Suprapubic skin (tissue), 4 donors: ENCODE data around the gene LIPK. TPM values are rescaled to one million over a fixed set of nuclear protein-coding genes. Genes with fewer than 3 reads are reported as not detected.
"Not testable (repeated sequence)": the region's sequence is repeated elsewhere in the genome, so short reads cannot be mapped to it uniquely, and the experiment has no call there.

Experiments used
- DNase-seq, 2 donors: peaks; one replicate each; pipeline ENCODE4 v3.0.0-alpha.2; 2019; ENCODE audit warnings: low spot score in 2 of 2
- H3K27ac ChIP-seq: fragments of 200-600 bp; sonication (generic); one replicate; pipeline ENCODE4 v1.5.1; 2019
- H3K27me3 ChIP-seq: fragments of 200-600 bp; sonication (generic); one replicate; pipeline ENCODE4 v1.5.1; 2019
- H3K36me3 ChIP-seq: fragments of 200-600 bp; sonication (generic); one replicate; pipeline ENCODE4 v1.5.1; 2019
- H3K4me1 ChIP-seq: fragments of 200-600 bp; sonication (generic); one replicate; pipeline ENCODE4 v1.5.1; 2019
- H3K4me3 ChIP-seq: fragments of 200-600 bp; sonication (generic); one replicate; pipeline ENCODE4 v1.5.1; 2019; ENCODE audit warnings: mild to moderate bottlenecking
- H3K9me3 ChIP-seq: fragments of 200-600 bp; sonication (generic); one replicate; pipeline ENCODE4 v1.5.1; 2019
- EP300 ChIP-seq: sonication (generic); formaldehyde crosslinking; IDR thresholded peaks from one replicate; pipeline ENCODE4 v1.6.1; 2017; ENCODE audit warnings: antibody characterized with exemption
- POLR2A ChIP-seq, 2 donors: fragments of 450-650 bp; IDR thresholded peaks; one replicate each; pipeline ENCODE4 v1.6.1; 2017; ENCODE audit warnings: antibody characterized with exemption in 2 of 2, mild to moderate bottlenecking in 2 of 2, moderate library complexity in 2 of 2
- POLR2AphosphoS5 ChIP-seq, 3 donors: sonication (generic); formaldehyde crosslinking; IDR thresholded peaks; one replicate each; pipeline ENCODE4 v1.6.1; 2017; ENCODE audit warnings: antibody characterized with exemption in 3 of 3
- WGBS: methylation state at CpG from one replicate; pipeline ENCODE4 v1.1.5; 2018; 5-methylcytosine and 5-hydroxymethylcytosine counted together
- total RNA-seq, 4 donors: library from RNA; depleted of rRNA; stranded (reverse); fragments of >200 nt; gene quantifications; one replicate each; pipeline ENCODE4 v1.1.0, GENCODE V29; 2016
- TF ChIP-seq, protein P1 (sequence below), 2 donors: fragments of 200-600 bp in 1 of 2; fragments of 450-650 bp in 1 of 2; sonication (generic) in 1 of 2; IDR thresholded peaks; one replicate each; pipeline ENCODE4 v1.5.1; 2016 to 2019; ENCODE audit warnings: antibody characterized with exemption in 2 of 2, mild to moderate bottlenecking in 1 of 2, moderate library complexity in 1 of 2

The LIPK gene
- total RNA-seq, 4 donors from 2014 or later: 2.6 to 23.4 (median 18.0) TPM

DNA sequence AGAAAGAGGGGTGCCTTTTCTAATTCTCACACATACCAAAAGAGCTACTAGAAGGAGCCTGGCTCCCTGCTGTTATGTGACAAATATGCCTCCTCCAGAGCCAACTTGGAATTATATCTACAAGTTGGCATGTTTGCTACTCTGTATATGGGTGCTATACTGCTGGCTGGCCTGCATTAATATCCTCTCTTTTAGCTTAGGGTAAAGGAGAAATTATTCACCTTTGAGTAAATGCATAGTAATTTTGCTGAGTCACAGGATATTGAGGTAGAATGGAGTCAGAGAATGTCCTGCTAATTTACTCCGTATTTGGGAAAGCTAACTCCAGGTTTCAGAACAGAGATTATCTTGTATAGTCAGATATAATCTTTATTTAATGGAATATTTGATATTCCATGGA lies 29.6 kb downstream of the LIPK start:
- Histone ChIP-seq H3K9me3 (no peaks in the 10 kb centered on the region), H3K27ac (no peak overlapping the region), H3K4me3 (no peak overlapping the region), H3K36me3 (no peaks in the 10 kb centered on the region), H3K4me1 (peaks cover 4% of the 10 kb centered on the region), H3K27me3 (no peaks in the 10 kb centered on the region)
- 63% methylated on average over 1 of the region's 1 CpG for WGBS
- TF ChIP-seq, protein P1, sequence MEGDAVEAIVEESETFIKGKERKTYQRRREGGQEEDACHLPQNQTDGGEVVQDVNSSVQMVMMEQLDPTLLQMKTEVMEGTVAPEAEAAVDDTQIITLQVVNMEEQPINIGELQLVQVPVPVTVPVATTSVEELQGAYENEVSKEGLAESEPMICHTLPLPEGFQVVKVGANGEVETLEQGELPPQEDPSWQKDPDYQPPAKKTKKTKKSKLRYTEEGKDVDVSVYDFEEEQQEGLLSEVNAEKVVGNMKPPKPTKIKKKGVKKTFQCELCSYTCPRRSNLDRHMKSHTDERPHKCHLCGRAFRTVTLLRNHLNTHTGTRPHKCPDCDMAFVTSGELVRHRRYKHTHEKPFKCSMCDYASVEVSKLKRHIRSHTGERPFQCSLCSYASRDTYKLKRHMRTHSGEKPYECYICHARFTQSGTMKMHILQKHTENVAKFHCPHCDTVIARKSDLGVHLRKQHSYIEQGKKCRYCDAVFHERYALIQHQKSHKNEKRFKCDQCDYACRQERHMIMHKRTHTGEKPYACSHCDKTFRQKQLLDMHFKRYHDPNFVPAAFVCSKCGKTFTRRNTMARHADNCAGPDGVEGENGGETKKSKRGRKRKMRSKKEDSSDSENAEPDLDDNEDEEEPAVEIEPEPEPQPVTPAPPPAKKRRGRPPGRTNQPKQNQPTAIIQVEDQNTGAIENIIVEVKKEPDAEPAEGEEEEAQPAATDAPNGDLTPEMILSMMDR (IDR thresholded peaks at IDR 0.05): no peak
- TF ChIP-seq POLR2A (IDR thresholded peaks at IDR 0.05) (no peak), EP300 (no peak), POLR2AphosphoS5 (IDR thresholded peaks at IDR 0.05) (no peak)
- DNase-seq: no peak

DNA sequence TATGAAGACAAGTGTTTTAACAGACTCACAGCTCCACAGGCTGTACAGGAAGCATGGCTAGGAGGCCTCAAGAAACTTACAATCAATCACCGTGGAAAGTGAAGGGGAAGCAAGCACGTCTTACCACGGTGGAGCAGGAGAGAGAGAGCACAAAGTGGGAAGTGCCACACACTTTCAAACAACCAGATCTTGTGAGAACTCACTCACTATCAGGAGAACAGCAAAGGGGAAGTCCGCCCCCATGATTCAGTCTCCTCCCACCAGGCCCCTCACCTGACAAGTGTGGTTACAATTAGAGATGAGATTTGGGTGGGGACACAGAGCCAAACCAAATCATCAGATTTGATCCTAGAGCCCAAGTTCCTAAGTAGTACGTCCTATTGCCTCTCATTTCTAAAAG lies 35.9 kb downstream of the LIPK start:
- H3K4me3 ChIP-seq, H3K4me1 ChIP-seq, H3K27me3 ChIP-seq, H3K36me3 ChIP-seq, DNase-seq, H3K9me3 ChIP-seq, H3K27ac ChIP-seq: not testable (repeated sequence)
- 58% methylated on average over 5 of the region's 5 CpGs for WGBS

DNA sequence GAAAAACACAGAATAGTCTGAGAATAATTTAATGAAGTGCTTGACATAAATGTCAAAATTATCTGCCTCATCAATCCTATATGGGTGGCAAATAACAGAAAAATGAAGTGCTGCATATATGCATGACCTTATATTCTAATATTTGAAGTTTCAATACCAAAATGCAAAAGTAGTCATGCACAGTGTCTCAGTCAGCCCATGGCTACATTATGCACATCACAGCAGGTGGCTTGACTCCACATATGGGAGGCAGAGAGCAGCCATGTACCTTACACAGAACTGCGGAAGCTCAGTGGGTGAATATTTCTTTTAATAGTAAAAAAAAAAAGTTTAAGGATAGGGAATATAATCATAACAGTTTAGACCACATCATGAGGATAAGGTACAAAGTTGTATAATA lies 36.4 kb downstream of the LIPK start:
- WGBS: 86% methylated on average over 1 of the region's 1 CpG
- H3K9me3 ChIP-seq: no peaks in the 10 kb centered on the region
- H3K36me3 ChIP-seq: no peaks in the 10 kb centered on the region
- no peak for TF ChIP-seq POLR2AphosphoS5 (IDR thresholded peaks at IDR 0.05)
- TF ChIP-seq EP300: no peak
- TF ChIP-seq POLR2A (IDR thresholded peaks at IDR 0.05): no peak
- TF ChIP-seq, protein P1 (IDR thresholded peaks at IDR 0.05): no peak
- H3K27ac ChIP-seq: no peak overlapping the region
- peaks cover 5% of the 10 kb centered on the region for H3K27me3 ChIP-seq
- DNase-seq: no peak
- H3K4me3 ChIP-seq: no peak overlapping the region
- H3K4me1 ChIP-seq: no peaks in the 10 kb centered on the region

DNA sequence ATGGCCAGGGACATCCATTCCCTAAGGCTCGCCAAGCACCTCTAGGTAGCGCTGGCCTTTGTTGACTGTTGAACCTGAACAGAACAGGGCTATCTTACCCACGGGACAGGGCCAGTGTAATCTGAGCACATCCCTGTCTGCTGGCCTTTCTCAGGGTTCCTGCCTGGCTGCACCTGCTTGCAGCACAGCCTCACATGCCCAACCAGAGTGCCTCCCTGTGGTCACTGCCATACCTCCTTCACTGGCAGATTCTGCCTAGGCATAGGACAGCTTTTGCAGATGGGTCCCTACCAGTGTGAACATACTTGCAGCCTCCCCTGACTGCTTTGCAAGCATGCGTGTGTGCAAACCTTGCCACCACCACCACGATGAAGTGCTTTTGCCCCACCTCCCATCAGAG lies 38.0 kb downstream of the LIPK start:
- TF ChIP-seq, protein P1 (IDR thresholded peaks at IDR 0.05): no peak
- TF ChIP-seq POLR2AphosphoS5 (IDR thresholded peaks at IDR 0.05) (no peak), POLR2A (IDR thresholded peaks at IDR 0.05) (no peak), EP300 (no peak)
- 100% methylated on average over 2 of the region's 5 CpGs for WGBS
- H3K27me3 ChIP-seq: peaks cover 5% of the 10 kb centered on the region
- H3K27ac ChIP-seq: no peak overlapping the region
- no peak for DNase-seq
- H3K4me3 ChIP-seq: no peak overlapping the region
- no peaks in the 10 kb centered on the region for H3K36me3 ChIP-seq
- no peaks in the 10 kb centered on the region for H3K4me1 ChIP-seq
- no peaks in the 10 kb centered on the region for H3K9me3 ChIP-seq

DNA sequence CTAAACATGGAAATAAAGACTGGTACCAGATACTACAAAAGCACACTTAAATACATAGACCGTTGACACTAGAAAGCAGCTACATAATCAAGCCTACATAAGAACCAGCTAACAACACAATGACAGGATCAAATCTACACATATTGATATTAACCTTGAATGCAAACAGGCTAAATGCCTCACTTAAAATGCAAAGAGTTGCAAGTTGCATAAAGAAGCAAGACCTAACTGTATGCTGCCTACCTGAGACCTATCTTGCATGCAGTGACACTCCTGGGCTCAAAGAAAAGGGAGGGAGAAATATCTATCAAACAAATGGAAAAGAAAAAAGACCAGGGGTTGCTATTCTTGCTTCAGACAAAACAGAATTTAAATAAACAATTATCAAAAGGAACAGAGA lies 39.6 kb downstream of the LIPK start:
- WGBS: 97% methylated on average over 1 of the region's 1 CpG
- H3K4me3 ChIP-seq: no peak overlapping the region
- TF ChIP-seq POLR2A (IDR thresholded peaks at IDR 0.05): no peak
- TF ChIP-seq, protein P1 (IDR thresholded peaks at IDR 0.05): no peak
- no peak for TF ChIP-seq EP300
- TF ChIP-seq POLR2AphosphoS5 (IDR thresholded peaks at IDR 0.05): no peak
- DNase-seq: no peak
- H3K4me1 ChIP-seq: no peaks in the 10 kb centered on the region
- H3K27ac ChIP-seq: no peak overlapping the region
- no peaks in the 10 kb centered on the region for H3K36me3 ChIP-seq
- H3K9me3 ChIP-seq: peaks cover 3% of the 10 kb centered on the region
- H3K27me3 ChIP-seq: peaks cover 5% of the 10 kb centered on the region

DNA sequence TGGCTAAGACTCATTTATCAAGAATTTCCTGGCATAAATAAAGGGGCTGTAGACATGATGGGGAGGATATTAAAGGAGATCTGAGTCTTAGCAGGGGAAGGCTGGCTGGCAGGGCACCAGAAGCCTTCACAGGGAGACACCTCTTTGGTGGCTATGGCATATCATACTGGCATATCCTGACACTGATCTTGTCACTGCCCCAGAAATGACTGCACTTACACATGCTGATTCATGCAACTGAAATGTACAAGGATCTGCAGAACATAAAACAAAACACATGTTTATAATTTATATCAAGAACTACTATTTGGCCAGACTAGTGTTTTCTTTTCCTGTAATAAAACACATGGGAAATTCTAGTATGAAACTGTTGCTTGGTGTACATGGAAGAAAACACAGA lies 48.2 kb downstream of the LIPK start:
- H3K27ac ChIP-seq: no peak overlapping the region
- peaks cover 1% of the 10 kb centered on the region for H3K9me3 ChIP-seq
- no peaks in the 10 kb centered on the region for H3K36me3 ChIP-seq
- DNase-seq: no peak
- no peaks in the 10 kb centered on the region for H3K27me3 ChIP-seq
- TF ChIP-seq, protein P1 (IDR thresholded peaks at IDR 0.05): no peak
- no peak for TF ChIP-seq EP300
- TF ChIP-seq POLR2AphosphoS5 (IDR thresholded peaks at IDR 0.05): no peak
- no peak for TF ChIP-seq POLR2A (IDR thresholded peaks at IDR 0.05)
- peaks cover 8% of the 10 kb centered on the region for H3K4me1 ChIP-seq
- H3K4me3 ChIP-seq: no peak overlapping the region
